Uterus (tissue), 2 donors: ENCODE data around the gene EYS.

Source experiments
- POLR2A ChIP-seq, 2 donors: fragments of 450-650 bp; IDR thresholded peaks; one replicate each; pipeline ENCODE4 v1.6.1; 2016; ENCODE audit warnings: antibody characterized with exemption in 2 of 2, mild to moderate bottlenecking in 1 of 2, moderate library complexity in 1 of 2
- TF ChIP-seq, protein P1 (sequence below), 4 experiments: fragments of 200-600 bp in 2 of 4; fragments of 450-650 bp in 2 of 4; sonication (generic) in 2 of 4; IDR thresholded peaks; one replicate each; pipeline ENCODE4 v1.5.1; 2016 to 2019; ENCODE audit warnings: antibody characterized with exemption in 4 of 4, mild to moderate bottlenecking in 2 of 4, moderate library complexity in 1 of 4

GRCh38 chr6:63888416-63888815 is 1818.6 kb downstream of the EYS start:
- TF ChIP-seq POLR2A (IDR thresholded peaks at IDR 0.05) = no peak
- TF ChIP-seq, protein P1, sequence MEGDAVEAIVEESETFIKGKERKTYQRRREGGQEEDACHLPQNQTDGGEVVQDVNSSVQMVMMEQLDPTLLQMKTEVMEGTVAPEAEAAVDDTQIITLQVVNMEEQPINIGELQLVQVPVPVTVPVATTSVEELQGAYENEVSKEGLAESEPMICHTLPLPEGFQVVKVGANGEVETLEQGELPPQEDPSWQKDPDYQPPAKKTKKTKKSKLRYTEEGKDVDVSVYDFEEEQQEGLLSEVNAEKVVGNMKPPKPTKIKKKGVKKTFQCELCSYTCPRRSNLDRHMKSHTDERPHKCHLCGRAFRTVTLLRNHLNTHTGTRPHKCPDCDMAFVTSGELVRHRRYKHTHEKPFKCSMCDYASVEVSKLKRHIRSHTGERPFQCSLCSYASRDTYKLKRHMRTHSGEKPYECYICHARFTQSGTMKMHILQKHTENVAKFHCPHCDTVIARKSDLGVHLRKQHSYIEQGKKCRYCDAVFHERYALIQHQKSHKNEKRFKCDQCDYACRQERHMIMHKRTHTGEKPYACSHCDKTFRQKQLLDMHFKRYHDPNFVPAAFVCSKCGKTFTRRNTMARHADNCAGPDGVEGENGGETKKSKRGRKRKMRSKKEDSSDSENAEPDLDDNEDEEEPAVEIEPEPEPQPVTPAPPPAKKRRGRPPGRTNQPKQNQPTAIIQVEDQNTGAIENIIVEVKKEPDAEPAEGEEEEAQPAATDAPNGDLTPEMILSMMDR (IDR thresholded peaks at IDR 0.05) = no peak
